Liver (tissue), 9 donors: ENCODE measurements around the gene GARIN5A. TPM values are rescaled to one million over a fixed set of nuclear protein-coding genes. Genes with fewer than 3 reads are reported as not detected.

Experiments
- DNase-seq: peaks from one replicate; pipeline ENCODE4 v3.0.0-alpha.2; 2017; ENCODE audit warnings: low spot score
- H3K27ac ChIP-seq, 2 donors: one replicate each; pipeline ENCODE4 v1.7.0; 2013; ENCODE audit warnings: inconsistent platforms in 2 of 2, low read length in 2 of 2, control low read depth in 1 of 2, low read depth in 1 of 2, mild to moderate bottlenecking in 1 of 2
- H3K27me3 ChIP-seq, 4 donors: one replicate each; pipeline versions ENCODE4 v1.6.1 to v1.7.0; 2013; ENCODE audit warnings: low read length in 3 of 4, inconsistent platforms in 1 of 4, mild to moderate bottlenecking in 1 of 4, moderate library complexity in 1 of 4; ENCODE audit not compliant: control insufficient read depth in 4 of 4, insufficient read depth in 4 of 4
- H3K36me3 ChIP-seq, 4 donors: one replicate each; pipeline versions ENCODE4 v1.6.1 to v1.7.0; 2013; ENCODE audit warnings: low read length in 3 of 4, mild to moderate bottlenecking in 3 of 4, low read depth in 1 of 4, moderate library complexity in 1 of 4; ENCODE audit not compliant: control insufficient read depth in 4 of 4, insufficient read depth in 3 of 4
- H3K4me1 ChIP-seq, 4 donors: one replicate each; pipeline versions ENCODE4 v1.6.1 to v1.7.0; 2013; ENCODE audit warnings: low read length in 3 of 4, mild to moderate bottlenecking in 3 of 4, moderate library complexity in 1 of 4; ENCODE audit not compliant: control insufficient read depth in 4 of 4, insufficient read depth in 4 of 4
- H3K4me3 ChIP-seq, 3 donors: one replicate each; pipeline versions ENCODE4 v1.6.1 to v1.7.0; 2013; ENCODE audit warnings: low read length in 3 of 3, control low read depth in 1 of 3, low read depth in 1 of 3, mild to moderate bottlenecking in 1 of 3
- H3K9ac ChIP-seq, 2 donors: one replicate each; pipeline ENCODE4 v1.7.0; 2013; ENCODE audit warnings: low read length in 2 of 2, mild to moderate bottlenecking in 2 of 2, moderate library complexity in 2 of 2, control low read depth in 1 of 2, low read depth in 1 of 2
- H3K9me3 ChIP-seq, 4 donors: one replicate each; pipeline versions ENCODE4 v1.6.1 to v1.7.0; 2013; ENCODE audit warnings: low read length in 3 of 4; ENCODE audit not compliant: control insufficient read depth in 4 of 4
- EGR1 ChIP-seq, 2 donors: IDR thresholded peaks; 2 replicates each; pipeline ENCODE4 v1.6.1; 2016 to 2018; ENCODE audit warnings: antibody characterized with exemption in 2 of 2, low read depth in 2 of 2
- FOXA1 ChIP-seq: IDR thresholded peaks from 2 replicates; pipeline ENCODE4 v1.6.1; 2016; ENCODE audit warnings: antibody characterized with exemption
- FOXA2 ChIP-seq: IDR thresholded peaks from 2 replicates; pipeline ENCODE4 v1.6.1; 2016; ENCODE audit warnings: antibody characterized with exemption
- GABPA ChIP-seq, 2 donors: IDR thresholded peaks in 1 of 2; conservative IDR thresholded peaks in 1 of 2; 2 replicates each; pipeline ENCODE4 v1.6.1; 2016; ENCODE audit warnings: antibody characterized with exemption in 2 of 2, mild to moderate bottlenecking in 1 of 2, moderate library complexity in 1 of 2
- HNF4A ChIP-seq, 2 donors: conservative IDR thresholded peaks; 2 replicates each; pipeline ENCODE4 v1.6.1; 2016; ENCODE audit warnings: antibody characterized with exemption in 2 of 2, mild to moderate bottlenecking in 2 of 2
- HNF4G ChIP-seq: IDR thresholded peaks from 2 replicates; pipeline ENCODE4 v1.6.1; 2016; ENCODE audit warnings: antibody characterized with exemption
- JUND ChIP-seq, 2 donors: IDR thresholded peaks; 2 replicates each; pipeline ENCODE4 v1.6.1; 2016; ENCODE audit warnings: antibody characterized with exemption in 2 of 2
- RAD21 ChIP-seq, 2 donors: IDR thresholded peaks; 2 replicates each; pipeline ENCODE4 v1.6.1; 2016; ENCODE audit warnings: antibody characterized with exemption in 2 of 2, mild to moderate bottlenecking in 2 of 2
- RXRA ChIP-seq, 2 donors: IDR thresholded peaks; 2 replicates each; pipeline ENCODE4 v1.6.1; 2017 to 2018; ENCODE audit warnings: antibody characterized with exemption in 2 of 2, mild to moderate bottlenecking in 1 of 2
- SP1 ChIP-seq: IDR thresholded peaks from 2 replicates; pipeline ENCODE4 v1.6.1; 2018; ENCODE audit warnings: antibody characterized with exemption, mild to moderate bottlenecking
- YY1 ChIP-seq: IDR thresholded peaks from 2 replicates; pipeline ENCODE4 v1.6.1; 2016; ENCODE audit warnings: antibody characterized with exemption, mild to moderate bottlenecking
- WGBS: extraction: QIAGEN DNeasy Blood & Tissue Kit; methylation state at CpG from one replicate; pipeline ENCODE4 v1.1.7; 2013; 5-methylcytosine and 5-hydroxymethylcytosine counted together
- polyA plus RNA-seq, 2 donors: library from polyadenylated mRNA; stranded (reverse) in 1 of 2; unstranded in 1 of 2; fragments of 200-250 nt in 1 of 2; fragments of >200 nt in 1 of 2; fragmentation: Nextera tagmentation in 1 of 2; extraction: Ambion mirVana in 1 of 2; gene quantifications; one replicate each; pipeline versions ENCODE4 v1.2.1 to v1.2.3, GENCODE V29; 2013 to 2015
- total RNA-seq, 2 donors: library from RNA; depleted of rRNA; stranded (reverse); fragments of >200 nt; gene quantifications; one replicate each; pipeline ENCODE4 v1.2.3, GENCODE V29; 2014
- TF ChIP-seq, protein P1 (sequence below): IDR thresholded peaks from 2 replicates; pipeline ENCODE4 v1.6.1; 2016; ENCODE audit warnings: antibody characterized with exemption, mild to moderate bottlenecking
- TF ChIP-seq, protein P2 (sequence below): IDR thresholded peaks from 2 replicates; pipeline ENCODE4 v1.6.1; 2016; ENCODE audit warnings: antibody characterized with exemption
- TF ChIP-seq, protein P3 (sequence below): IDR thresholded peaks from 2 replicates; pipeline ENCODE4 v1.6.1; 2016; ENCODE audit warnings: antibody characterized with exemption
- TF ChIP-seq, protein P4 (sequence below): fragments of 150-350 bp; IDR thresholded peaks from 2 replicates; pipeline ENCODE4 v1.5.1; 2017; ENCODE audit warnings: improper control_type of control experiment, low read depth, low read length; ENCODE audit not compliant: missing input control
- TF ChIP-seq, protein P5 (sequence below): IDR thresholded peaks from 2 replicates; pipeline ENCODE4 v1.6.1; 2016; ENCODE audit warnings: antibody characterized with exemption
- donor health status: healthy.
- donor health status: healthy.
- donor health status: healthy.
- donor health status: healthy.
- donor health status: healthy.

GARIN5A gene
- total and polyA plus RNA-seq, 4 donors = 0.42 to 1.7 (median 1.1) TPM

DNA sequence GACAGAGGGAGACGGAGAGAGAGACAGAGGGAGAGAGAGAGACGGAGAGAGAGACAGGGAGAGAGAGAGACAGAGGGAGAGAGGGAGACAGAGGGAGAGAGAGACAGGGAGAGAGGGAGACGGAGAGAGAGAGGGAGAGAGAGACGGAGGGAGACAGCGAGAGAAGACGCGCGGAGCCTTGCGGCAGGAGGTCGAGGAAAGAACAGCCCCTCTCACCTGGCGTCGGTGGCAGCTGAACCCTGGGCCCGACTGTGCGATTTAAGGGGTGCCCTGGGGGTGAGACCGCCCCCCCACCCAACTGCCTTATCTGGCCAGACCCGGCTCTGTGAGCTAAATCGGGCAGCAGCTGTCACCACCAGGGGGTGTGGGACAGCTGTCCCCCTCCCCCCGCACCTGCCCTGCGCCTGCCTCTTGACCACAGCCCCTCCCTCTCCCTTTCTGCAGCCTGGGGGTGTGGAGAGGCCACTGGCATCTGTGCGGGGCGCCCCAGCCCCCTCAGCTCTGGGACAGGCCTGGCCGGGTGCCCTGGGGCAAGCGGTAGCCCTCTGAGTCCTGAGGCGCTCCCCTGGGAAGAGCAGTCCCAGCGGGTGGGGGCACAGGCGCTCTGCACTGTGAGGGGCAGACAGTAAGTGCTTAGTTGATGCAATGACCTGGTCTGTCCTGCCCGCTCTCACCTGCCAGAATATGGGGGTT, 23.6 kb upstream of the GARIN5A start:
- H3K9me3 ChIP-seq = no peaks in the 10 kb centered on the region
- DNase-seq = no peak
- TF ChIP-seq, protein P1, sequence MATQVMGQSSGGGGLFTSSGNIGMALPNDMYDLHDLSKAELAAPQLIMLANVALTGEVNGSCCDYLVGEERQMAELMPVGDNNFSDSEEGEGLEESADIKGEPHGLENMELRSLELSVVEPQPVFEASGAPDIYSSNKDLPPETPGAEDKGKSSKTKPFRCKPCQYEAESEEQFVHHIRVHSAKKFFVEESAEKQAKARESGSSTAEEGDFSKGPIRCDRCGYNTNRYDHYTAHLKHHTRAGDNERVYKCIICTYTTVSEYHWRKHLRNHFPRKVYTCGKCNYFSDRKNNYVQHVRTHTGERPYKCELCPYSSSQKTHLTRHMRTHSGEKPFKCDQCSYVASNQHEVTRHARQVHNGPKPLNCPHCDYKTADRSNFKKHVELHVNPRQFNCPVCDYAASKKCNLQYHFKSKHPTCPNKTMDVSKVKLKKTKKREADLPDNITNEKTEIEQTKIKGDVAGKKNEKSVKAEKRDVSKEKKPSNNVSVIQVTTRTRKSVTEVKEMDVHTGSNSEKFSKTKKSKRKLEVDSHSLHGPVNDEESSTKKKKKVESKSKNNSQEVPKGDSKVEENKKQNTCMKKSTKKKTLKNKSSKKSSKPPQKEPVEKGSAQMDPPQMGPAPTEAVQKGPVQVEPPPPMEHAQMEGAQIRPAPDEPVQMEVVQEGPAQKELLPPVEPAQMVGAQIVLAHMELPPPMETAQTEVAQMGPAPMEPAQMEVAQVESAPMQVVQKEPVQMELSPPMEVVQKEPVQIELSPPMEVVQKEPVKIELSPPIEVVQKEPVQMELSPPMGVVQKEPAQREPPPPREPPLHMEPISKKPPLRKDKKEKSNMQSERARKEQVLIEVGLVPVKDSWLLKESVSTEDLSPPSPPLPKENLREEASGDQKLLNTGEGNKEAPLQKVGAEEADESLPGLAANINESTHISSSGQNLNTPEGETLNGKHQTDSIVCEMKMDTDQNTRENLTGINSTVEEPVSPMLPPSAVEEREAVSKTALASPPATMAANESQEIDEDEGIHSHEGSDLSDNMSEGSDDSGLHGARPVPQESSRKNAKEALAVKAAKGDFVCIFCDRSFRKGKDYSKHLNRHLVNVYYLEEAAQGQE = no peak
- TF ChIP-seq, protein P2, sequence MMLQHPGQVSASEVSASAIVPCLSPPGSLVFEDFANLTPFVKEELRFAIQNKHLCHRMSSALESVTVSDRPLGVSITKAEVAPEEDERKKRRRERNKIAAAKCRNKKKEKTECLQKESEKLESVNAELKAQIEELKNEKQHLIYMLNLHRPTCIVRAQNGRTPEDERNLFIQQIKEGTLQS = no peak
- TF ChIP-seq HNF4G = no peak
- TF ChIP-seq, protein P3, sequence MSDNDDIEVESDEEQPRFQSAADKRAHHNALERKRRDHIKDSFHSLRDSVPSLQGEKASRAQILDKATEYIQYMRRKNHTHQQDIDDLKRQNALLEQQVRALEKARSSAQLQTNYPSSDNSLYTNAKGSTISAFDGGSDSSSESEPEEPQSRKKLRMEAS = no peak
- TF ChIP-seq RXRA (IDR thresholded peaks at IDR 0.05) = no peak
- no peak for TF ChIP-seq EGR1 (IDR thresholded peaks at IDR 0.05; ENCODE audit: low read depth in 2 of 2)
- TF ChIP-seq, protein P4, sequence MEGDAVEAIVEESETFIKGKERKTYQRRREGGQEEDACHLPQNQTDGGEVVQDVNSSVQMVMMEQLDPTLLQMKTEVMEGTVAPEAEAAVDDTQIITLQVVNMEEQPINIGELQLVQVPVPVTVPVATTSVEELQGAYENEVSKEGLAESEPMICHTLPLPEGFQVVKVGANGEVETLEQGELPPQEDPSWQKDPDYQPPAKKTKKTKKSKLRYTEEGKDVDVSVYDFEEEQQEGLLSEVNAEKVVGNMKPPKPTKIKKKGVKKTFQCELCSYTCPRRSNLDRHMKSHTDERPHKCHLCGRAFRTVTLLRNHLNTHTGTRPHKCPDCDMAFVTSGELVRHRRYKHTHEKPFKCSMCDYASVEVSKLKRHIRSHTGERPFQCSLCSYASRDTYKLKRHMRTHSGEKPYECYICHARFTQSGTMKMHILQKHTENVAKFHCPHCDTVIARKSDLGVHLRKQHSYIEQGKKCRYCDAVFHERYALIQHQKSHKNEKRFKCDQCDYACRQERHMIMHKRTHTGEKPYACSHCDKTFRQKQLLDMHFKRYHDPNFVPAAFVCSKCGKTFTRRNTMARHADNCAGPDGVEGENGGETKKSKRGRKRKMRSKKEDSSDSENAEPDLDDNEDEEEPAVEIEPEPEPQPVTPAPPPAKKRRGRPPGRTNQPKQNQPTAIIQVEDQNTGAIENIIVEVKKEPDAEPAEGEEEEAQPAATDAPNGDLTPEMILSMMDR = no peak
- no peak for TF ChIP-seq GABPA (IDR thresholded peaks at IDR 0.05 in 1 of 2, conservative IDR thresholded peaks at IDR 0.05 in 1 of 2)
- no peak for TF ChIP-seq FOXA1
- TF ChIP-seq SP1 = no peak
- TF ChIP-seq RAD21 (IDR thresholded peaks at IDR 0.05) = no peak
- TF ChIP-seq HNF4A (conservative IDR thresholded peaks at IDR 0.05) = no peak
- TF ChIP-seq YY1 = no peak
- TF ChIP-seq FOXA2 = no peak
- no peak for TF ChIP-seq JUND (IDR thresholded peaks at IDR 0.05)
- TF ChIP-seq, protein P5, sequence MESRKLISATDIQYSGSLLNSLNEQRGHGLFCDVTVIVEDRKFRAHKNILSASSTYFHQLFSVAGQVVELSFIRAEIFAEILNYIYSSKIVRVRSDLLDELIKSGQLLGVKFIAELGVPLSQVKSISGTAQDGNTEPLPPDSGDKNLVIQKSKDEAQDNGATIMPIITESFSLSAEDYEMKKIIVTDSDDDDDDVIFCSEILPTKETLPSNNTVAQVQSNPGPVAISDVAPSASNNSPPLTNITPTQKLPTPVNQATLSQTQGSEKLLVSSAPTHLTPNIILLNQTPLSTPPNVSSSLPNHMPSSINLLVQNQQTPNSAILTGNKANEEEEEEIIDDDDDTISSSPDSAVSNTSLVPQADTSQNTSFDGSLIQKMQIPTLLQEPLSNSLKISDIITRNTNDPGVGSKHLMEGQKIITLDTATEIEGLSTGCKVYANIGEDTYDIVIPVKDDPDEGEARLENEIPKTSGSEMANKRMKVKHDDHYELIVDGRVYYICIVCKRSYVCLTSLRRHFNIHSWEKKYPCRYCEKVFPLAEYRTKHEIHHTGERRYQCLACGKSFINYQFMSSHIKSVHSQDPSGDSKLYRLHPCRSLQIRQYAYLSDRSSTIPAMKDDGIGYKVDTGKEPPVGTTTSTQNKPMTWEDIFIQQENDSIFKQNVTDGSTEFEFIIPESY = no peak
- H3K27ac ChIP-seq = no peak overlapping the region
- H3K4me3 ChIP-seq = no peak overlapping the region
- H3K9ac ChIP-seq = no peak overlapping the region
- H3K36me3 ChIP-seq = no peaks in the 10 kb centered on the region
- no peaks in the 10 kb centered on the region for H3K4me1 ChIP-seq
- H3K27me3 ChIP-seq = no peaks in the 10 kb centered on the region
- 58% methylated on average over 27 of the region's 27 CpGs for whole genome bisulfite sequencing
